HepG2 (cell line): ENCODE results near the gene ADAMTS4. TPM values are rescaled to one million over a fixed set of nuclear protein-coding genes. Genes with fewer than 3 reads are reported as not detected.

Experiments used
- CCAR2 ChIP-seq: fragments of 200-400 bp; formaldehyde crosslinking; optimal IDR thresholded peaks from 2 replicates; pipeline ENCODE3; 2018; ENCODE audit warnings: low read depth, mild to moderate bottlenecking, low read length, moderate library complexity
- DMTF1 ChIP-seq: sonication (generic); formaldehyde crosslinking; IDR thresholded peaks from 2 replicates; pipeline ENCODE4 v1.4.0; 2020; ENCODE audit warnings: mild to moderate bottlenecking, missing genetic modification reagents
- GABPA ChIP-seq, 2 experiments: IDR thresholded peaks; 2 replicates each; pipeline ENCODE4 v1.6.1; 2011 to 2016; ENCODE audit warnings: low read depth in 2 of 2, low read length in 1 of 2, missing biosample characterization in 1 of 2, missing genetic modification characterization in 1 of 2
- GFI1 ChIP-seq: sonication (generic); formaldehyde crosslinking; IDR thresholded peaks from 2 replicates; pipeline ENCODE4 v1.5.0; 2020; ENCODE audit warnings: missing genetic modification reagents, mild to moderate bottlenecking, borderline replicate concordance
- MLXIP ChIP-seq: sonication (generic); formaldehyde crosslinking; IDR thresholded peaks from 2 replicates; pipeline ENCODE4 v1.9.0; 2021; ENCODE audit warnings: missing genetic modification reagents, borderline replicate concordance
- NBN ChIP-seq: fragments of 450-650 bp; conservative IDR thresholded peaks from 2 replicates; pipeline ENCODE4 v1.6.1; 2017
- NFKBIZ ChIP-seq: IDR thresholded peaks from 2 replicates; pipeline ENCODE4 v1.6.1; 2018; ENCODE audit warnings: missing genetic modification reagents, missing compliant biosample characterization
- POLR2AphosphoS2 ChIP-seq: IDR thresholded peaks from 2 replicates; pipeline ENCODE4 v1.6.1; 2011; ENCODE audit warnings: low read depth, low read length, improper control_type of control experiment
- POLR2AphosphoS5 ChIP-seq: IDR thresholded peaks from 2 replicates; pipeline ENCODE4 v1.6.1; 2012; ENCODE audit warnings: low read depth, low read length
- SIN3A ChIP-seq: IDR thresholded peaks from 2 replicates; pipeline ENCODE4 v1.6.1; 2011; ENCODE audit warnings: low read depth, mild to moderate bottlenecking, control low read depth, low read length, borderline replicate concordance
- SMYD3 ChIP-seq: sonication (generic); formaldehyde crosslinking; IDR thresholded peaks from 2 replicates; pipeline ENCODE4 v1.8.1; 2023; ENCODE audit warnings: mild to moderate bottlenecking, missing genetic modification reagents
- TMF1 ChIP-seq: sonication (generic); formaldehyde crosslinking; IDR thresholded peaks from 2 replicates; pipeline ENCODE4 v1.8.1; 2022; ENCODE audit warnings: low read depth, missing genetic modification reagents
- TRIM22 ChIP-seq: fragments of 450-650 bp; IDR thresholded peaks from 2 replicates; pipeline ENCODE4 v1.6.1; 2017
- ZKSCAN5 ChIP-seq: sonication (generic); formaldehyde crosslinking; IDR thresholded peaks from 2 replicates; pipeline ENCODE4 v1.5.1; 2020; ENCODE audit warnings: mild to moderate bottlenecking, missing genetic modification reagents
- ZNF256 ChIP-seq: sonication (generic); formaldehyde crosslinking; conservative IDR thresholded peaks from 2 replicates; pipeline ENCODE4 v1.4.0; 2020; ENCODE audit warnings: missing genetic modification reagents
- ZNF558 ChIP-seq: sonication (generic); formaldehyde crosslinking; IDR thresholded peaks from 2 replicates; pipeline ENCODE4 v1.9.0; 2022; ENCODE audit warnings: mild to moderate bottlenecking, missing genetic modification reagents, borderline replicate concordance
- ZNF670 ChIP-seq: sonication (generic); formaldehyde crosslinking; IDR thresholded peaks from 2 replicates; pipeline ENCODE4 v1.8.0; 2022; ENCODE audit warnings: mild to moderate bottlenecking, missing genetic modification reagents, borderline replicate concordance
- ZNF7 ChIP-seq: IDR thresholded peaks from 2 replicates; pipeline ENCODE4 v1.6.1; 2016; ENCODE audit warnings: missing biosample characterization, missing genetic modification reagents
- ZNF737 ChIP-seq: sonication (generic); formaldehyde crosslinking; IDR thresholded peaks from 2 replicates; pipeline ENCODE4 v1.5.0; 2020; ENCODE audit warnings: missing genetic modification reagents, mild to moderate bottlenecking, borderline replicate concordance
- polyA plus RNA-seq, 8 experiments: library from polyadenylated mRNA; depleted of rRNA in 3 of 8; stranded (reverse) in 7 of 8; unstranded in 1 of 8; fragments of >200 nt; fragmentation: Illumina TruSeq in 4 of 8; extraction: Trizol in 4 of 8; gene quantifications; 2 replicates each; pipeline versions ENCODE4 v1.2.1 to v1.2.3, GENCODE V29; 2011 to 2016; ENCODE audit warnings: low read depth in 4 of 8, missing spikeins in 1 of 8, mixed read lengths in 1 of 8; ENCODE audit not compliant: insufficient read depth in 1 of 8
- total RNA-seq, 5 experiments: library from RNA; depleted of rRNA; stranded (reverse); fragments of >200 nt; fragmentation: Illumina TruSeq; extraction: Trizol; gene quantifications; 2 replicates each; pipeline ENCODE4 v1.2.3, GENCODE V29; 2016; ENCODE audit warnings: low read depth in 1 of 5
- TF ChIP-seq, protein P1 (sequence below): sonication (generic); formaldehyde crosslinking; IDR thresholded peaks from 2 replicates; pipeline ENCODE4 v1.4.0; 2020; ENCODE audit warnings: missing genetic modification reagents, borderline replicate concordance

ADAMTS4 gene
- total and polyA plus RNA-seq, 2 of the 13 experiments (the other 11 are each of a cell fraction or from before 2014, with no cell fraction given) = 0.51 to 1.7 TPM

- TF ChIP-seq SMYD3 (CRISPR knock-in tag) (no peak), GFI1 (CRISPR knock-in tag) (peak; percentile 91), NBN (no peak), TMF1 (no peak), ZNF558 (CRISPR knock-in tag) (no peak), GABPA (IDR thresholded peaks at IDR 0.05; ENCODE audit: low read depth, low read length) (no peak), GABPA (CRISPR knock-in tag; IDR thresholded peaks at IDR 0.05; ENCODE audit: low read depth) (no peak), ZNF670 (CRISPR knock-in tag) (peak; percentile 63; the same call in 1 of the 2 replicates), CCAR2 (no peak), ZNF7 (CRISPR knock-in tag) (no peak), NFKBIZ (CRISPR knock-in tag) (no peak), DMTF1 (CRISPR knock-in tag) (no peak), ZNF256 (CRISPR knock-in tag) (no peak), POLR2AphosphoS5 (no peak), MLXIP (CRISPR knock-in tag) (no peak), SIN3A (no peak), TRIM22 (no peak), POLR2AphosphoS2 (no peak), ZNF737 (CRISPR knock-in tag) (no peak), ZKSCAN5 (CRISPR knock-in tag) (no peak)
- TF ChIP-seq, protein P1, sequence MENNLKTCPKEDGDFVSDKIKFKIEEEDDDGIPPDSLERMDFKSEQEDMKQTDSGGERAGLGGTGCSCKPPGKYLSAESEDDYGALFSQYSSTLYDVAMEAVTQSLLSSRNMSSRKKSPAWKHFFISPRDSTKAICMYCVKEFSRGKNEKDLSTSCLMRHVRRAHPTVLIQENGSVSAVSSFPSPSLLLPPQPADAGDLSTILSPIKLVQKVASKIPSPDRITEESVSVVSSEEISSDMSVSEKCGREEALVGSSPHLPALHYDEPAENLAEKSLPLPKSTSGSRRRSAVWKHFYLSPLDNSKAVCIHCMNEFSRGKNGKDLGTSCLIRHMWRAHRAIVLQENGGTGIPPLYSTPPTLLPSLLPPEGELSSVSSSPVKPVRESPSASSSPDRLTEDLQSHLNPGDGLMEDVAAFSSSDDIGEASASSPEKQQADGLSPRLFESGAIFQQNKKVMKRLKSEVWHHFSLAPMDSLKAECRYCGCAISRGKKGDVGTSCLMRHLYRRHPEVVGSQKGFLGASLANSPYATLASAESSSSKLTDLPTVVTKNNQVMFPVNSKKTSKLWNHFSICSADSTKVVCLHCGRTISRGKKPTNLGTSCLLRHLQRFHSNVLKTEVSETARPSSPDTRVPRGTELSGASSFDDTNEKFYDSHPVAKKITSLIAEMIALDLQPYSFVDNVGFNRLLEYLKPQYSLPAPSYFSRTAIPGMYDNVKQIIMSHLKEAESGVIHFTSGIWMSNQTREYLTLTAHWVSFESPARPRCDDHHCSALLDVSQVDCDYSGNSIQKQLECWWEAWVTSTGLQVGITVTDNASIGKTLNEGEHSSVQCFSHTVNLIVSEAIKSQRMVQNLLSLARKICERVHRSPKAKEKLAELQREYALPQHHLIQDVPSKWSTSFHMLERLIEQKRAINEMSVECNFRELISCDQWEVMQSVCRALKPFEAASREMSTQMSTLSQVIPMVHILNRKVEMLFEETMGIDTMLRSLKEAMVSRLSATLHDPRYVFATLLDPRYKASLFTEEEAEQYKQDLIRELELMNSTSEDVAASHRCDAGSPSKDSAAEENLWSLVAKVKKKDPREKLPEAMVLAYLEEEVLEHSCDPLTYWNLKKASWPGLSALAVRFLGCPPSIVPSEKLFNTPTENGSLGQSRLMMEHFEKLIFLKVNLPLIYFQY (CRISPR knock-in tag) = no peak
Observed at GRCh38 chr1:161238039-161238473, 39.2 kb upstream of the ADAMTS4 start, which contains the start of gene NR1I3 (continued).
